ENCODE data around the gene GTF2H3. TPM values are rescaled to one million over a fixed set of nuclear protein-coding genes. Genes with fewer than 3 reads are reported as not detected.

GTF2H3 gene
- polyA plus RNA-seq, 1 experiment: 55.1 TPM

DNA sequence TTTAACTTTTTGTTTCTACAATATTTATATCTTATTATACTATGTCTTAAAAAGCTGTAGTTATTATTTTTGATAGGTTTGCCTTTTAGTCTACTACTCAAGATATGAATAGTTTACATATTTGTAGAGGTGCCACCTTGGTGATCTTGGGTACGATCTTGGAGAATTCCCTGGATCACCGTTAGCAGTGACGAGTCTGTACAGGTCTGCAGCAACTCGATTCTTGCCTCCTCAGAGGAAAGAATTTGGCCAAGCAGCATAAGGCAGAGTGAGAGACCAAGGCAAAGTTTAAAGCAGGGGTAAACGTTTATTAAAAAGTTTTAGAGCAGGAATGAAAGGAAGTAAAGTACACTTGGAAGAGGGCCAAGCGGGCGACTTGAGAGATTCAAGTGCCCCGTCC is 34.1 kb downstream of the GTF2H3 start:
- H3K4me3 ChIP-seq (ENCODE audit: low read depth, low read length): no peak overlapping the region
- H3K27ac ChIP-seq (ENCODE audit: low read depth, low read length): no peak overlapping the region
- POLR2A ChIA-PET: no interaction called here
- H3K9me3 ChIP-seq (ENCODE audit: control insufficient read depth, insufficient read depth, low read length): peaks cover 3% of the 10 kb centered on the region; the same call in 1 of the 2 replicates
- H3K27me3 ChIP-seq (ENCODE audit: control insufficient read depth, insufficient read depth, low read length): no peaks in the 10 kb centered on the region
- CTCF ChIA-PET: no interaction called here
- no peak for DNase-seq (ENCODE audit: low read depth, low spot score)
- TF ChIP-seq, protein P1, sequence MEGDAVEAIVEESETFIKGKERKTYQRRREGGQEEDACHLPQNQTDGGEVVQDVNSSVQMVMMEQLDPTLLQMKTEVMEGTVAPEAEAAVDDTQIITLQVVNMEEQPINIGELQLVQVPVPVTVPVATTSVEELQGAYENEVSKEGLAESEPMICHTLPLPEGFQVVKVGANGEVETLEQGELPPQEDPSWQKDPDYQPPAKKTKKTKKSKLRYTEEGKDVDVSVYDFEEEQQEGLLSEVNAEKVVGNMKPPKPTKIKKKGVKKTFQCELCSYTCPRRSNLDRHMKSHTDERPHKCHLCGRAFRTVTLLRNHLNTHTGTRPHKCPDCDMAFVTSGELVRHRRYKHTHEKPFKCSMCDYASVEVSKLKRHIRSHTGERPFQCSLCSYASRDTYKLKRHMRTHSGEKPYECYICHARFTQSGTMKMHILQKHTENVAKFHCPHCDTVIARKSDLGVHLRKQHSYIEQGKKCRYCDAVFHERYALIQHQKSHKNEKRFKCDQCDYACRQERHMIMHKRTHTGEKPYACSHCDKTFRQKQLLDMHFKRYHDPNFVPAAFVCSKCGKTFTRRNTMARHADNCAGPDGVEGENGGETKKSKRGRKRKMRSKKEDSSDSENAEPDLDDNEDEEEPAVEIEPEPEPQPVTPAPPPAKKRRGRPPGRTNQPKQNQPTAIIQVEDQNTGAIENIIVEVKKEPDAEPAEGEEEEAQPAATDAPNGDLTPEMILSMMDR (IDR thresholded peaks at IDR 0.05; ENCODE audit: low read depth, low read length): no peak

DNA sequence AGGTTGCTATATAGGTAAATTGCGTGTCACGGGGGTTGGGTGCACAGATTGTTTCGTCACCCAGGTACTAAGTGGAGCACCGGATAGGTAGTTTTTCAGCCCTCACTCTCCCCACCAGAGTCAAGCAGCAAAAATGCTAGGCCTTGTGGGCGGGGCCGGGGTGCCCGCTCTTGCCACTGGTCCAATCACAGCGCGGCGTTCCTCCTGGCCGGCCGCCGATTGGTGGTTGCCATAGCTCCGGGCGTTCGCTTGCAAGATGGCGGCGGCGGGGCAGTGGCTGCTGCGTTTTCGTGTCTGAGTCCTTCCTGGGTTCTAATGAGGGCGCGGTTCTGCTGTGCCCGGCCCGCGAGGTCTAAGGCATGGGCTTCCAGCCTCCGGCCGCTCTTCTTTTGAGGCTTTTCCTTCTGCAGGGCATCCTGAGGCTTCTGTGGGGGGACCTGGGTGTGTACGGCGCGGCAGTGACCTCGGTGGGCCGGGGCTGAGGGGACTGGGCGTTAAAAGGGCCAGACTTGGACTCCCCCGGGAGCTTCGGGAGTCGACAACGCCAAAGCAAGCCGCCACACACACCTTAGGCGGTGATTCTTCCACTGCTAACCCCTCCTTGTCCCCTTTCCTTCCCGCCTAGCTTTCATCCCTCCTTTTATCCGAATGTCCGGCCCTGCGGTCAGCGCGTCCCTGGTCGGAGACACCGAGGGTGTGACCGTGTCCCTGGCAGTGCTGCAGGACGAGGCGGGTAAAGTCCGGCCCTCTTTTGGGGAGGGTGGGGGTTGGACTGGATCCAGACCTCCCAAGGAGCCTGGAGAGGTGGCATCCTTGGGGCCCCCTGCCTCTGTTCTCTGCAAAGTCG is 37.5 kb downstream of the GTF2H3 start, which contains the start of gene TCTN2:
TSS of gene TCTN2 (plus strand) at position 232 of the 847 bp plus-strand sequence. CDS start at position 360, 128 bp downstream.
- peak; percentile 72 for DNase-seq (ENCODE audit: low read depth, low spot score)
- Histone ChIP-seq H3K4me3 (ENCODE audit: low read depth, low read length) (peak within 1 kb of the TSS; percentile 86), H3K27ac (ENCODE audit: low read depth, low read length) (peak within 1 kb of the TSS; percentile 31), H3K9me3 (ENCODE audit: control insufficient read depth, insufficient read depth, low read length) (peaks cover 3% of the 10 kb centered on the region; the same call in 1 of the 2 replicates), H3K27me3 (ENCODE audit: control insufficient read depth, insufficient read depth, low read length) (no peaks in the 10 kb centered on the region)
- ChIA-PET CTCF (no interaction called here), POLR2A (interaction anchor here (0.6 to 0.7 kb wide), 3 partner anchors 10 to 41 kb away, joined by 4 to 10 read pairs (median 6); partner anchors contain the start of gene ATP6V0A2)
- TF ChIP-seq, protein P1 (IDR thresholded peaks at IDR 0.05; ENCODE audit: low read depth, low read length): no peak

DNA sequence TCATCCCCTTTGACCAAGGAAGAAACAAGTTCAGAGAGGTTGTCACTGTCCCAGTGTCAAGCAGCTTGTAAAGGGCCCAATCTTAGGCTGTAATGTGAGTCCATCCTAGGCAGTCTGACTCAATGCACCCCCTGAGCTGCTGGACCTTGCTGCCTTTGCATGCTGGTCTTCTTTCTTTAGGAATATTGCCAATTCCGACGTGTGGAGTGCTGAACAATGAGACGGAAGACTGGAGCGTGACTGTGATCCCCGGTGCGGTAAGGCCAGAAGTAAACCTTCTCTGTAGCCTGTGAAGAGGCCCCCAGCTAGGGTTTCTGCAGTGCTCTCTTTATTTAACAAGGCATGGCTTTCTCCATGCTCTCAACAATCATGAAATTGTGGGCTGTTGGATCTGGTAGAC is 38.2 kb downstream of the GTF2H3 start:
- POLR2A ChIA-PET: interaction anchor here (0.6 kb wide), 1 partner anchor 38 kb away, joined by 10 read pairs; no protein-coding TSS in a partner anchor
- CTCF ChIA-PET: no interaction called here

DNA sequence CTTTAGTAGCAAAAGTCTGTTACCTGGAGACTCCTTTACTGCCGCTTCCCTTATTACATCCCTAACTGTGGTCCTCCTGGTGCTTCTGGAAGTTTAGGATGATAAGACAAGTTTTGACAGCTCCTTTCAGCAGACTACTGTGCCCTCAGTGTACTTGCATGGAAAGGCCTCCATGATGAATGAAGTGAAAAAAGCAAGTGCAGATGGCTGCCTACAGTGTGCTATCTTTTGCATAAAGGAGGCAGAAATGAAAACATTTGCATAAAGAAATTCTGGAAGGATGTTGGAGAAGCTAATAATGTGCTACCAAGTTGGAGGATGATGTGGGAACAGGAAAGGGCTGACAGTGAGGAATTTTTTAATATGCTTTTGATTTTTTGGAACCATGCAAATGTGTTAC is 41.8 kb downstream of the GTF2H3 start:
- H3K27me3 ChIP-seq (ENCODE audit: control insufficient read depth, insufficient read depth, low read length): no peaks in the 10 kb centered on the region
- no peak overlapping the region for H3K4me3 ChIP-seq (ENCODE audit: low read depth, low read length)
- TF ChIP-seq, protein P1 (IDR thresholded peaks at IDR 0.05; ENCODE audit: low read depth, low read length): no peak
- ChIA-PET POLR2A (no interaction called here), CTCF (no interaction called here)
- no peak overlapping the region for H3K27ac ChIP-seq (ENCODE audit: low read depth, low read length)
- peaks cover 3% of the 10 kb centered on the region; the same call in 1 of the 2 replicates for H3K9me3 ChIP-seq (ENCODE audit: control insufficient read depth, insufficient read depth, low read length)
- no peak for DNase-seq (ENCODE audit: low read depth, low spot score)

More for the DNA sequence above, 38.2 kb downstream of the GTF2H3 start:
- peaks cover 3% of the 10 kb centered on the region; the same call in 1 of the 2 replicates for H3K9me3 ChIP-seq (ENCODE audit: control insufficient read depth, insufficient read depth, low read length)
- peak; percentile 1 for DNase-seq (ENCODE audit: low read depth, low spot score)
- TF ChIP-seq, protein P1 (IDR thresholded peaks at IDR 0.05; ENCODE audit: low read depth, low read length): no peak
- H3K4me3 ChIP-seq (ENCODE audit: low read depth, low read length): peak overlapping the region; percentile 86
- no peaks in the 10 kb centered on the region for H3K27me3 ChIP-seq (ENCODE audit: control insufficient read depth, insufficient read depth, low read length)
- no peak overlapping the region for H3K27ac ChIP-seq (ENCODE audit: low read depth, low read length)
